ENCODE data around the gene SYS1.

Gene SYS1

DNA sequence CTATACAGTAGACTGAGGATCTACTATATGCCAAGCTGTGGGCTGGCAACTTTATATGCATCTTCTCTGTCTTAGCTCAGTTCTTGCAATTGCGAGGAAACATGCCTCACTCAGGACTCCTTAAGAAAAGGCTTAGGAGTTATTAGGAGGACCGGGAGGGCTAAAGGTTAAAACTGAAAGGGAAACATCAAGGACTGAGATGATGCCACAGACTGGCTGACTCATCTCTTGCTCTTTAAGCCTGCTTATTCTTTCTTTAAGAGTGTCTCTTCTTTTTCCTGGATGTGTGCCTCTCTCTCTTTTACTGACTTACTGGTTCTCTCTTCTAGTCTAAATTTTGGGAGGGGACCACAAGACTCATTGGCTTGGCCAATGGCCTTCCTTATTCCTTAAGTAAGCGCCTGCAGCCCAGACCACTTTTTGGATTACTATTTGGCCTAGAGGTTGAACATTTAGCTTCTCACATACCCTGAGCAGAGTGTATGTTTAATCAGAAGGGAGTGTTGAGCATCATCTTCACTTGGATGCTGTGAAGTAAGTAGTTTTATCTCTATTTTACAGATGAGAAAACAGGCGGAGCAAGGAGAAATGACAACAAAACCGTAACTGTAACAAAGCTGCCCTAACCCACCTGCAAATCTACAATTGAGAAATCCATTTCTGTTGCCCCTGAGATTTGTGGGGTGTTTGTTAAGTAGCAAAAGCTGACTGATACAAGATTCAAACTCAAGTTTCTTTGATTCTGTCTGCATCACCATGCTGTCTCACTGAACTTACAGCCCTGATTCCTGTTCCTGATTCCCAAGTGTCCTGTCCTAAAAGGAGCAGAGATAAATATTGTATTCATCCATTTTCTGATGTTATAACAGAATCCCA is 7.5 kb upstream of the SYS1 start:
- DNase-seq (ENCODE audit: low read depth in 2 of 2, low spot score in 1 of 2) = no peak

DNA sequence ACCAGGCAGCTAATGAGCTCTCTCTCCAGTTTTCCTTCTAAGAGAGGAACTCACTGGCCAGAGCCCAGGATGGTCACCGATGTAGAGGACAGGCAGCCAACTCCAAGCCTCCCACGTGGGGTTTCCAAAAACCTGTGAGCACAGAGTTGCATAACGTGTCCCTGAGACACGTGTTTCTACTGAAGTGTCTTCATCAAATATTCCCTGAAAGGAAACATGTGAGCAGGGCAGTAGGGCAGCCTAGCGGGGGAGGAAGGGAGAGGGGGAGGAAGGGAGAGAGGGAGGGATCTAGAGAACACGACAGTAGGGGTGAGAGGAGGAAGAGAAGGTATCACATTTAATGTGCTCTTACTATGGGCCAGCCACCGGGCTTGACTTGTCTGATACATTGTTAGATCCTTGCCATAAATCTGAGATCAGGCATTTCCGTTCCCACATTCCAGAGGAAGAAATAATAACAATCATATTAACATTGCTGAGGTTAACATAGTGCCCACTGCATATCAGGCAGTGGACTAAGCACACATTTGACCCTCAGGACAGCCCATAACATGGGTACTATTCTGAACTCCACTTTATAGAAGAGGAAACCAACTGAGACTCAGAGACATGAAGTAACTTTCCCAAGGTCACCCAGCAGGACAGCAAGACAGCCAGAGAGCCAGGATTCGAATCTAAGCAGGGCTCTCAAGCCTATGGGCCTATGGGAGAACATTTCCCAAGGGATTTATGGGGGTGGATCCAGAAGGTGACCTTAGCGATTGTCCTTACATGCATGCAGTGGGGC is 4.5 kb upstream of the SYS1 start:
- DNase-seq (ENCODE audit: low read depth in 2 of 2, low spot score in 1 of 2) = no peak

- DNase-seq (ENCODE audit: low read depth in 2 of 2, low spot score in 1 of 2) = no peak
These were observed 3.9 kb upstream of the SYS1 start for GRCh38 chr20:45359069-45359405.

- DNase-seq (ENCODE audit: low read depth in 2 of 2, low spot score in 1 of 2) = no peak
These were observed 3.4 kb upstream of the SYS1 start for GRCh38 chr20:45359406-45360148.

DNA sequence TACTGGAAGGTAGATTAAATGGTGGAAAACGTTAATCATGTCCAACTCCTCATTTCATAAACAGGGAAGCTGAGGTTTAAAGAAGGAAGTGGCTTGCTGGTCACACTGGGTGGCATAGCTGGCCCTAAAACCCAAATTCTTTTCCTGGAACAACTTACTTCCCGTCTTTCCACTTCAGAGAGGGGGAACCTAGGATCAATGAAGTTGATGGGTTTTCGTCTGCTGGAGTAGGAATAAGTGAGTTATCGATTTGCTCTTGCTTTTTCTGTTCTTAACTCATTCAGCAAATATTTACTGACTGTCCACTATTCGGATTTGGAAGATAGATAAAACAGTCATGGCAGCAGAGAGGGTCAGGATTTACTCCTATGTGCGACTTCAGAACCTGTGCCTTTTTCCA is 1.2 kb upstream of the SYS1 start:
- DNase-seq (ENCODE audit: low read depth in 2 of 2, low spot score in 1 of 2) = no peak

- no peak for DNase-seq (ENCODE audit: low read depth in 2 of 2, low spot score in 1 of 2)
These were observed 896 bp downstream of the SYS1 start for GRCh38 chr20:45363611-45364492.

GRCh38 chr20:45365444-45365970 is 2.6 kb downstream of the SYS1 start:
- DNase-seq (ENCODE audit: low read depth in 2 of 2, low spot score in 1 of 2) = no peak

GRCh38 chr20:45366192-45366591 is 3.2 kb downstream of the SYS1 start:
- no peak for DNase-seq (ENCODE audit: low read depth in 2 of 2, low spot score in 1 of 2)

DNA sequence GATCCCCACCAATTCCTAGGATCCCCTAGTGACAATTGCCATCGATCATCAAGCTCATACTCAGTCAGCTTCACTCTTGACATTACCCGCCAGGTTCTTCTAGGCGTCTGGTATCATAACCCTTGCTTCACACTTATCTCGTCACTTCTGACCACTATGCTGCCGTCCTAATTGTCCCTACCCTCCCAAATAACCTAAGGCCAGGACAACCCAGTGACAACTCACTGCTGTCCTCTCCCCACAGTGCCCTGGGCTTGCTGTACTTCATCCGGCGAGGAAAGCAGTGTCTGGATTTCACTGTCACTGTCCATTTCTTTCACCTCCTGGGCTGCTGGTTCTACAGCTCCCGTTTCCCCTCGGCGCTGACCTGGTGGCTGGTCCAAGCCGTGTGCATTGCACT is 3.7 kb downstream of the SYS1 start:
- DNase-seq (ENCODE audit: low read depth in 2 of 2, low spot score in 1 of 2) = no peak

GRCh38 chr20:45367126-45367525 is 4.2 kb downstream of the SYS1 start:
- DNase-seq (ENCODE audit: low read depth in 2 of 2, low spot score in 1 of 2) = no peak

- DNase-seq (ENCODE audit: low read depth in 2 of 2, low spot score in 1 of 2) = no peak
These were observed 5.4 kb downstream of the SYS1 start for GRCh38 chr20:45368221-45368980.

- DNase-seq (ENCODE audit: low read depth in 2 of 2, low spot score in 1 of 2) = no peak
These were observed 7.7 kb downstream of the SYS1 start for GRCh38 chr20:45370571-45371160.

DNA sequence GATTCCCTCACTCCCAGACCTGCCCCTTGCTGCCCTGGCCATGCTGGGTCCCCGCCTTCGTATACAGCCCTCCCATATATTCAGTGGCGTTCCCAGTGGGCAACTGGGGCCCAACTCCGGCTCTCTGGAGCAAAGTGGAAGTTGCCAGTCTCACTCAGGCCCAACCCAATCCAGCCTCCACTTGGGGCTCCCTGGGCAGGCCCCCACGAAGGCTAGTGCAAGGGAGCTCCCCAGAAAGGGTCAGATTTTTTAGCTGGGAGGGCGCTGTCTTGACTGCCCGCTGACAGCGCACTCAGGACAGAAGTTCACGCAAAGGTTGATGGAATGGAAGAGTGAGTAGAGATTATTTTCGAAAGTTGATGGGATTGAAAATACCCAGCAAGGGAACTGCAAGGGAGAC is 9.3 kb downstream of the SYS1 start:
- no peak for DNase-seq (ENCODE audit: low read depth in 2 of 2, low spot score in 1 of 2)

GRCh38 chr20:45372646-45373352 is 9.8 kb downstream of the SYS1 start:
- no peak for DNase-seq (ENCODE audit: low read depth in 2 of 2, low spot score in 1 of 2)

GRCh38 chr20:45373353-45374100 is 10.6 kb downstream of the SYS1 start:
- DNase-seq (ENCODE audit: low read depth in 2 of 2, low spot score in 1 of 2) = peak; percentile 77 to 90

DNA sequence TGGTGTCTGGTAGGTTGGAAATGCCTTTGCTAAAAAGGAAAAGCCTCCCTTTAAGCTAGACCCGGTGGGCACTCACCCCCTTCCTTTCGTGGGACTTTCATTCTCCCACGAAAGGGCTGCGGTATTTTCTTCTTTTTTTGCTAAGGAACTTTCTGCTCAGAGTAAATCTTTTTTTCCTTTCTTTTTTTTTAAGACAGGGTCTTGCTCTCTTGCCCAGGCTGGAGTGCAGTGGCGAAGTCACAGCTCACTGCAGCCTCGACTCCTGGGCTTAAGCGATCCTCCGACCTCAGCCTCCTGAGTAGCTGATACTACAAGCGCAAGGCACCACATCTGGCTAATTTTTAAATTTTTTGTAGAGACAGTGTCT is 11.1 kb downstream of the SYS1 start:
- DNase-seq (ENCODE audit: low read depth in 2 of 2, low spot score in 1 of 2) = no peak

DNA sequence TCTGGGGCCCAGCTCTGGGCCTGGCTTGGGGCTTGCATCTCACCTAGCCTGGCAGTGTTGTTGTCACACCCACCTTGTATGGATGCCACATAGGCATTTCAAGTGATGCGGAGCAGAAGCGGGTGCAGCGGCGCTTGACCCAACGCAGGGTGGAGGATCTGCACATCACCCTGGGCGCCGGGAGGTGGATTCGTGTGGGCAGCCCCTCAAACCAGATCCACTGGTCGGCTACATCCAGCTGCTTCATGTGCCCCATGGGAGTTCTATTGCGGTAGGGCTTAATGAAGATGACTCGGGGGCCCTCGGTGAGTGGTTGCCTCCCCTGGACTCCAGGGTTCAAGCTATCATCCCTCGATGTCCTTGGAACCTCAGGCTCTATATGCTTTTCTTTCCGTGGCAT is 12.0 kb downstream of the SYS1 start:
- DNase-seq (ENCODE audit: low read depth in 2 of 2, low spot score in 1 of 2) = no peak

- DNase-seq (ENCODE audit: low read depth in 2 of 2, low spot score in 1 of 2) = no peak
These were observed 14.3 kb downstream of the SYS1 start for GRCh38 chr20:45377269-45377668.
